GM12878 (cell line): Measurements from ENCODE around the gene TK1. TPM values are rescaled to one million over a fixed set of nuclear protein-coding genes. Genes with fewer than 3 reads are reported as not detected.

Experiments
- CREB1 ChIP-seq: IDR thresholded peaks from 2 replicates; pipeline ENCODE4 v1.6.1; 2012; ENCODE audit warnings: low read depth, mild to moderate bottlenecking, inconsistent platforms
- GATAD2B ChIP-seq: fragments of 450-650 bp; conservative IDR thresholded peaks from 2 replicates; pipeline ENCODE4 v1.6.1; 2017; ENCODE audit warnings: low read depth, mild to moderate bottlenecking, moderate library complexity
- IKZF1 ChIP-seq: fragments of 450-650 bp; conservative IDR thresholded peaks from 2 replicates; pipeline ENCODE4 v1.6.1; 2017; ENCODE audit warnings: antibody characterized with exemption, mild to moderate bottlenecking
- MXI1 ChIP-seq: fragments of 150-350 bp; IDR thresholded peaks from 2 replicates; pipeline ENCODE4 v1.6.1; 2011; ENCODE audit warnings: low read depth, mild to moderate bottlenecking, inconsistent platforms, low read length, improper control_type of control experiment
- NBN ChIP-seq: fragments of 450-650 bp; IDR thresholded peaks from 2 replicates; pipeline ENCODE4 v1.6.1; 2016
- NFYA ChIP-seq: IDR thresholded peaks from 2 replicates; pipeline ENCODE4 v1.6.1; 2011; ENCODE audit warnings: low read depth, mild to moderate bottlenecking, low read length, improper control_type of control experiment, borderline replicate concordance
- NFYB ChIP-seq: IDR thresholded peaks from 2 replicates; pipeline ENCODE4 v1.6.1; 2011; ENCODE audit warnings: low read depth, mild to moderate bottlenecking, low read length, improper control_type of control experiment, moderate library complexity; ENCODE audit not compliant: insufficient read depth
- NRF1 ChIP-seq: conservative IDR thresholded peaks from 2 replicates; pipeline ENCODE4 v1.6.1; 2011; ENCODE audit warnings: mild to moderate bottlenecking, low read depth, low read length, improper control_type of control experiment
- PML ChIP-seq: IDR thresholded peaks from 2 replicates; pipeline ENCODE4 v1.6.1; 2012; ENCODE audit warnings: low read length, inconsistent platforms
- RAD21 ChIP-seq: IDR thresholded peaks from 2 replicates; pipeline ENCODE4 v1.6.1; 2011; ENCODE audit warnings: mild to moderate bottlenecking, low read depth, low read length, moderate library complexity; ENCODE audit not compliant: insufficient read depth
- RCOR1 ChIP-seq: conservative IDR thresholded peaks from 2 replicates; pipeline ENCODE4 v1.6.1; 2012; ENCODE audit warnings: low read depth, low read length, improper control_type of control experiment
- SMC3 ChIP-seq: IDR thresholded peaks from 2 replicates; pipeline ENCODE4 v1.6.1; 2011; ENCODE audit warnings: low read length, improper control_type of control experiment, borderline replicate concordance
- SPI1 ChIP-seq: IDR thresholded peaks from 2 replicates; pipeline ENCODE4 v1.6.1; 2011; ENCODE audit warnings: low read depth, mild to moderate bottlenecking, low read length, moderate library complexity, borderline replicate concordance; ENCODE audit not compliant: insufficient read depth
- SREBF1 ChIP-seq: IDR thresholded peaks from 2 replicates; pipeline ENCODE4 v1.6.1; 2012; ENCODE audit warnings: mild to moderate bottlenecking, low read length
- SRF ChIP-seq, 2 experiments: IDR thresholded peaks; 2 replicates each; pipeline ENCODE4 v1.6.1; 2011; ENCODE audit warnings: low read depth in 2 of 2, low read length in 2 of 2, mild to moderate bottlenecking in 1 of 2, moderate library complexity in 1 of 2
- TCF12 ChIP-seq: IDR thresholded peaks from 2 replicates; pipeline ENCODE4 v1.6.1; 2011; ENCODE audit warnings: low read depth, mild to moderate bottlenecking, low read length
- ZNF384 ChIP-seq: IDR thresholded peaks from 2 replicates; pipeline ENCODE4 v1.6.1; 2012; ENCODE audit warnings: low read depth, mild to moderate bottlenecking, low read length, improper control_type of control experiment, borderline replicate concordance
- ZNF622 ChIP-seq: fragments of 450-650 bp; IDR thresholded peaks from 2 replicates; pipeline ENCODE4 v1.6.1; 2017; ENCODE audit warnings: mild to moderate bottlenecking, inconsistent platforms
- polyA plus RNA-seq, 11 experiments: library from polyadenylated mRNA; depleted of rRNA in 4 of 11; unstranded in 6 of 11; stranded (reverse) in 5 of 11; fragments of >200 nt; fragmentation: Nextera tagmentation in 4 of 11; fragmentation: Illumina TruSeq in 1 of 11; extraction: Ambion mirVana in 4 of 11; extraction: Trizol in 1 of 11; gene quantifications; 1 replicate in 1 of 11; 2 replicates in 10 of 11; pipeline versions ENCODE4 v1.2.1 to v1.2.3, GENCODE V29; 2011 to 2016; ENCODE audit warnings: inconsistent platforms in 2 of 11, missing spikeins in 2 of 11, low read depth in 1 of 11
- total RNA-seq, 4 experiments: library from RNA; depleted of rRNA in 3 of 4; stranded (reverse); fragments of >200 nt in 3 of 4; fragmentation: Illumina TruSeq in 1 of 4; extraction: Trizol in 1 of 4; gene quantifications; 2 replicates each; pipeline versions ENCODE4 v1.2.1 to v1.2.3, GENCODE V29; 2013 to 2021
- TF ChIP-seq, protein P1 (sequence below): IDR thresholded peaks from 2 replicates; pipeline ENCODE4 v1.6.1; 2011; ENCODE audit warnings: mild to moderate bottlenecking, low read depth, low read length, moderate library complexity; ENCODE audit not compliant: insufficient replicate concordance
- TF ChIP-seq, protein P2 (sequence below): fragments of 150-350 bp; IDR thresholded peaks from 2 replicates; pipeline ENCODE4 v1.6.1; 2014; ENCODE audit warnings: mild to moderate bottlenecking, low read depth, low read length
- TF ChIP-seq, protein P3 (sequence below): fragments of 450-650 bp; conservative IDR thresholded peaks from 2 replicates; pipeline ENCODE4 v1.6.1; 2017; ENCODE audit warnings: mild to moderate bottlenecking, moderate library complexity
- TF ChIP-seq, protein P4 (sequence below): fragments of 450-650 bp; IDR thresholded peaks from 2 replicates; pipeline ENCODE4 v1.6.1; 2017; ENCODE audit warnings: mild to moderate bottlenecking, moderate library complexity

Gene TK1
- total and polyA plus RNA-seq, 10 of the 15 experiments (the other 5 are each of a cell fraction or from before 2014, with no cell fraction given) = 4.6 to 175 (median 77.9) TPM

DNA sequence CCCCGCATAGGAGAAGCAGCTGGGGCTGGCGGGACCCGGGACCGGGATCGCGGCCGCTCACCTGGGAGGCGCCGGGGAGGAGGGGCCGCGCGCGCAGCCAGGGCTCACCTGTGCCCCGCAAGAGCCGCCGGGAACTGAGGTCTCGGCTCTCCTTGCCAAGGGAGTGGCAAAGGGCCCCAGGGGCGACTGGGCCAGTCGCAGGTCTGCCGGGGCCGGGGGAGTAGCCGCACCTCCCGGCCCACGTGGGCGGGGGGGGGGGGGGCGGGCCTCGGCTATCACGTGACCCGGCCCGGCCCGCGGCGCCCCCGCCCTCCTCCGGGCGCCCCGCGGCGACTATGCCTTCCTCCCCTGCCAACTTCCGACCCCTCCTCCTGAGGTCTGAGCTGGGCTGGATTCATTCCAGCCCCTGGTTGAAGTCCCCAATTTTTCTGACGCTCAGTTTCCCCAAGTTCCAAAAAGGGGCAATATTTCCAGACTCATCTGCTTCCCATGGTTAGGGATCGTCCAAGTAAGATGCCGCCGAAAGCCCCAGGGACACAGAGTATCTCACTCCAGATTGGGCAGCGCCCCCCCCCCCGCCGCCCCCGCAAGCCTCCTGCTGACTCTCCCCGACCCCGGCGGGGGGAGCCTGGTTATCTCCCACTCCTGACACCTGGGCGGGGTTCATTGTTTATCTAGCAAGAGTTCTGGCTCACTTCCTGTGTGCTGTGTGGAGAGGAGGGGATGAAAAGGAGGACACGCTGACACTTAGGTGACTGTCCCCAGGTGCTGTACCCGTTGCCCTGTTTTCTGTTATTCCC, 58.1 kb downstream of the TK1 start, which contains the start of gene TMC6 (continued):
- TF ChIP-seq, protein P1, sequence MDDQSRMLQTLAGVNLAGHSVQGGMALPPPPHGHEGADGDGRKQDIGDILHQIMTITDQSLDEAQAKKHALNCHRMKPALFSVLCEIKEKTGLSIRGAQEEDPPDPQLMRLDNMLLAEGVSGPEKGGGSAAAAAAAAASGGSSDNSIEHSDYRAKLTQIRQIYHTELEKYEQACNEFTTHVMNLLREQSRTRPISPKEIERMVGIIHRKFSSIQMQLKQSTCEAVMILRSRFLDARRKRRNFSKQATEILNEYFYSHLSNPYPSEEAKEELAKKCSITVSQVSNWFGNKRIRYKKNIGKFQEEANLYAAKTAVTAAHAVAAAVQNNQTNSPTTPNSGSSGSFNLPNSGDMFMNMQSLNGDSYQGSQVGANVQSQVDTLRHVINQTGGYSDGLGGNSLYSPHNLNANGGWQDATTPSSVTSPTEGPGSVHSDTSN = no peak
- TF ChIP-seq NFYB = no peak
- TF ChIP-seq NBN = peak; percentile 47; the same call in 1 of the 2 replicates
- peak; percentile 42; the same call in 1 of the 2 replicates for TF ChIP-seq SPI1
- TF ChIP-seq IKZF1 = peak; percentile 75; the same call in 1 of the 2 replicates
- no peak for TF ChIP-seq SMC3
- no peak for TF ChIP-seq CREB1
- TF ChIP-seq, protein P2, sequence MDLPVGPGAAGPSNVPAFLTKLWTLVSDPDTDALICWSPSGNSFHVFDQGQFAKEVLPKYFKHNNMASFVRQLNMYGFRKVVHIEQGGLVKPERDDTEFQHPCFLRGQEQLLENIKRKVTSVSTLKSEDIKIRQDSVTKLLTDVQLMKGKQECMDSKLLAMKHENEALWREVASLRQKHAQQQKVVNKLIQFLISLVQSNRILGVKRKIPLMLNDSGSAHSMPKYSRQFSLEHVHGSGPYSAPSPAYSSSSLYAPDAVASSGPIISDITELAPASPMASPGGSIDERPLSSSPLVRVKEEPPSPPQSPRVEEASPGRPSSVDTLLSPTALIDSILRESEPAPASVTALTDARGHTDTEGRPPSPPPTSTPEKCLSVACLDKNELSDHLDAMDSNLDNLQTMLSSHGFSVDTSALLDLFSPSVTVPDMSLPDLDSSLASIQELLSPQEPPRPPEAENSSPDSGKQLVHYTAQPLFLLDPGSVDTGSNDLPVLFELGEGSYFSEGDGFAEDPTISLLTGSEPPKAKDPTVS = no peak
- no peak for TF ChIP-seq PML
- TF ChIP-seq GATAD2B = peak; percentile 39; the same call in 1 of the 2 replicates
- TF ChIP-seq SRF (IDR thresholded peaks at IDR 0.05; ENCODE audit: low read depth in 2 of 2, low read length in 2 of 2) = no peak
- TF ChIP-seq, protein P3, sequence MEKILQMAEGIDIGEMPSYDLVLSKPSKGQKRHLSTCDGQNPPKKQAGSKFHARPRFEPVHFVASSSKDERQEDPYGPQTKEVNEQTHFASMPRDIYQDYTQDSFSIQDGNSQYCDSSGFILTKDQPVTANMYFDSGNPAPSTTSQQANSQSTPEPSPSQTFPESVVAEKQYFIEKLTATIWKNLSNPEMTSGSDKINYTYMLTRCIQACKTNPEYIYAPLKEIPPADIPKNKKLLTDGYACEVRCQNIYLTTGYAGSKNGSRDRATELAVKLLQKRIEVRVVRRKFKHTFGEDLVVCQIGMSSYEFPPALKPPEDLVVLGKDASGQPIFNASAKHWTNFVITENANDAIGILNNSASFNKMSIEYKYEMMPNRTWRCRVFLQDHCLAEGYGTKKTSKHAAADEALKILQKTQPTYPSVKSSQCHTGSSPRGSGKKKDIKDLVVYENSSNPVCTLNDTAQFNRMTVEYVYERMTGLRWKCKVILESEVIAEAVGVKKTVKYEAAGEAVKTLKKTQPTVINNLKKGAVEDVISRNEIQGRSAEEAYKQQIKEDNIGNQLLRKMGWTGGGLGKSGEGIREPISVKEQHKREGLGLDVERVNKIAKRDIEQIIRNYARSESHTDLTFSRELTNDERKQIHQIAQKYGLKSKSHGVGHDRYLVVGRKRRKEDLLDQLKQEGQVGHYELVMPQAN = peak; percentile 28; the same call in 1 of the 2 replicates
- no peak for TF ChIP-seq RCOR1
- TF ChIP-seq RAD21 = no peak
- TF ChIP-seq MXI1 = peak; percentile 20; the same call in 1 of the 2 replicates
- no peak for TF ChIP-seq SREBF1
- TF ChIP-seq ZNF384 = no peak
- no peak for TF ChIP-seq TCF12
- no peak for TF ChIP-seq NFYA
- TF ChIP-seq, protein P4, sequence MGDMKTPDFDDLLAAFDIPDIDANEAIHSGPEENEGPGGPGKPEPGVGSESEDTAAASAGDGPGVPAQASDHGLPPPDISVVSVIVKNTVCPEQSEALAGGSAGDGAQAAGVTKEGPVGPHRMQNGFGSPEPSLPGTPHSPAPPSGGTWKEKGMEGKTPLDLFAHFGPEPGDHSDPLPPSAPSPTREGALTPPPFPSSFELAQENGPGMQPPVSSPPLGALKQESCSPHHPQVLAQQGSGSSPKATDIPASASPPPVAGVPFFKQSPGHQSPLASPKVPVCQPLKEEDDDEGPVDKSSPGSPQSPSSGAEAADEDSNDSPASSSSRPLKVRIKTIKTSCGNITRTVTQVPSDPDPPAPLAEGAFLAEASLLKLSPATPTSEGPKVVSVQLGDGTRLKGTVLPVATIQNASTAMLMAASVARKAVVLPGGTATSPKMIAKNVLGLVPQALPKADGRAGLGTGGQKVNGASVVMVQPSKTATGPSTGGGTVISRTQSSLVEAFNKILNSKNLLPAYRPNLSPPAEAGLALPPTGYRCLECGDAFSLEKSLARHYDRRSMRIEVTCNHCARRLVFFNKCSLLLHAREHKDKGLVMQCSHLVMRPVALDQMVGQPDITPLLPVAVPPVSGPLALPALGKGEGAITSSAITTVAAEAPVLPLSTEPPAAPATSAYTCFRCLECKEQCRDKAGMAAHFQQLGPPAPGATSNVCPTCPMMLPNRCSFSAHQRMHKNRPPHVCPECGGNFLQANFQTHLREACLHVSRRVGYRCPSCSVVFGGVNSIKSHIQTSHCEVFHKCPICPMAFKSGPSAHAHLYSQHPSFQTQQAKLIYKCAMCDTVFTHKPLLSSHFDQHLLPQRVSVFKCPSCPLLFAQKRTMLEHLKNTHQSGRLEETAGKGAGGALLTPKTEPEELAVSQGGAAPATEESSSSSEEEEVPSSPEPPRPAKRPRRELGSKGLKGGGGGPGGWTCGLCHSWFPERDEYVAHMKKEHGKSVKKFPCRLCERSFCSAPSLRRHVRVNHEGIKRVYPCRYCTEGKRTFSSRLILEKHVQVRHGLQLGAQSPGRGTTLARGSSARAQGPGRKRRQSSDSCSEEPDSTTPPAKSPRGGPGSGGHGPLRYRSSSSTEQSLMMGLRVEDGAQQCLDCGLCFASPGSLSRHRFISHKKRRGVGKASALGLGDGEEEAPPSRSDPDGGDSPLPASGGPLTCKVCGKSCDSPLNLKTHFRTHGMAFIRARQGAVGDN = peak; percentile 30; the same call in 1 of the 2 replicates
- no peak for TF ChIP-seq ZNF622
- no peak for TF ChIP-seq NRF1
